ENCODE data around the gene WNT3A.

DNA sequence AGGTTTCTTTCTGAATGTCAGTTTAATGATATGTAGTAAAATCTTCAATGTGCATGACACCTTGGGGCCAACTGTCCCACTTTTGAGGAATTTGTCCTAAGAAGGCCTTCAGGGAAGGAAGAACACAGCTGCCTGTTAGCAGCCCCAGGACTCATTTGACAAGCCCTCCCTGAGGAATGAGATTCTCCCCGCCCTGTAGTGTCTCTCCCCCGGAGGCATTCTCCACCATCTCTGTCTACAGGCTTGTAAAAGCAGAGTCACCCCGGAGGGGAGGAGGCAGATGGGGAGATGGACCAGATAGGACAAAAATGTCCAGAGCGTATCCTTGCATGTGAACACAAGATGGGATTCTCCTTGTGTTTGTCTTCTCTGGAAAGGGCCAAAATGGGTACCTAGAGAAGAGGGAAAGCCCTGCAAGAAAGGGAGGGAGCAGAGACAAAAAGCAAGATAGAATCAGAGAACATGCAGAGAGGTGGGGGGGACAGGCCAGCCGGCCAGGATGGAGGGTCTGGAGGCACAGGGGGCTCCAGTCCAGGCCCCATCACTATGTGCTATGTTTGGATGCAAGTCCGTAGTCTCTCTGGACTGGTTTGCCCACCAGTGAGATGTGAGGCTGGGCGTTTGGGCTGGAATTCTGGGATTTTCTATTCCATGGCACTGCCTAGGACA is 12.0 kb upstream of the WNT3A start:
- TF ChIP-seq POLR2A (IDR thresholded peaks at IDR 0.05): no peak
- TF ChIP-seq, protein P1, sequence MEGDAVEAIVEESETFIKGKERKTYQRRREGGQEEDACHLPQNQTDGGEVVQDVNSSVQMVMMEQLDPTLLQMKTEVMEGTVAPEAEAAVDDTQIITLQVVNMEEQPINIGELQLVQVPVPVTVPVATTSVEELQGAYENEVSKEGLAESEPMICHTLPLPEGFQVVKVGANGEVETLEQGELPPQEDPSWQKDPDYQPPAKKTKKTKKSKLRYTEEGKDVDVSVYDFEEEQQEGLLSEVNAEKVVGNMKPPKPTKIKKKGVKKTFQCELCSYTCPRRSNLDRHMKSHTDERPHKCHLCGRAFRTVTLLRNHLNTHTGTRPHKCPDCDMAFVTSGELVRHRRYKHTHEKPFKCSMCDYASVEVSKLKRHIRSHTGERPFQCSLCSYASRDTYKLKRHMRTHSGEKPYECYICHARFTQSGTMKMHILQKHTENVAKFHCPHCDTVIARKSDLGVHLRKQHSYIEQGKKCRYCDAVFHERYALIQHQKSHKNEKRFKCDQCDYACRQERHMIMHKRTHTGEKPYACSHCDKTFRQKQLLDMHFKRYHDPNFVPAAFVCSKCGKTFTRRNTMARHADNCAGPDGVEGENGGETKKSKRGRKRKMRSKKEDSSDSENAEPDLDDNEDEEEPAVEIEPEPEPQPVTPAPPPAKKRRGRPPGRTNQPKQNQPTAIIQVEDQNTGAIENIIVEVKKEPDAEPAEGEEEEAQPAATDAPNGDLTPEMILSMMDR (IDR thresholded peaks at IDR 0.05): no peak
